T-cell (primary cell): Measurements from ENCODE around the gene KCNE4. TPM values are rescaled to one million over a fixed set of nuclear protein-coding genes. Genes with fewer than 3 reads are reported as not detected.

Source experiments
- ATAC-seq, 4 experiments: fragments of 200-7000 bp in 3 of 4; fragments of 150-1000 bp in 1 of 4; cut with Tn5 transposase; replicated peaks in 1 of 4; 1 replicate in 3 of 4; 2 replicates in 1 of 4; pipeline ENCODE4 v1.10.0; 2021; ENCODE audit warnings: moderate library complexity in 3 of 4, mild to moderate bottlenecking in 2 of 4, moderate number of reproducible peaks in 1 of 4
- CTCF ChIA-PET, 2 donors: fragments of 300-600 bp; sonication (Branson Sonifier 250); formaldehyde crosslinking; loops; one replicate each; lab custom pipeline; 2022; ENCODE audit warnings: antibody characterized with exemption in 2 of 2; lab: Charles Lee
- POLR2A ChIA-PET, 2 donors: fragments of 300-600 bp; sonication (Branson Sonifier 250); formaldehyde crosslinking; loops; one replicate each; lab custom pipeline; 2022; ENCODE audit warnings: antibody characterized with exemption in 2 of 2; lab: Charles Lee
- DNase-seq, 35 experiments: peaks; one replicate each; pipeline versions ENCODE4 v3.0.0 to v3.0.0-alpha.2; 2013 to 2023
- H3K27ac ChIP-seq: one replicate; pipeline ENCODE4 v1.5.1; 2013; ENCODE audit warnings: low read length
- H3K27me3 ChIP-seq, 2 experiments: replicated peaks in 1 of 2; 1 replicate in 1 of 2; 2 replicates in 1 of 2; pipeline versions ENCODE4 v1.6.1 to v1.7.0; 2013; ENCODE audit warnings: low read length in 1 of 2, mixed read lengths in 1 of 2; ENCODE audit not compliant: control insufficient read depth in 2 of 2, insufficient read depth in 2 of 2; ENCODE audit errors: extremely low read depth in 1 of 2
- H3K36me3 ChIP-seq, 2 donors: 1 replicate in 1 of 2; 2 replicates in 1 of 2; pipeline versions ENCODE4 v1.6.1 to v1.7.0; 2013; ENCODE audit warnings: low read length in 1 of 2; ENCODE audit not compliant: control insufficient read depth in 2 of 2, insufficient read depth in 1 of 2; ENCODE audit errors: extremely low read depth in 1 of 2
- H3K4me1 ChIP-seq, 2 experiments: 1 replicate in 1 of 2; 2 replicates in 1 of 2; pipeline versions ENCODE4 v1.6.1 to v1.7.0; 2013; ENCODE audit warnings: low read length in 2 of 2, mixed read lengths in 1 of 2; ENCODE audit not compliant: insufficient read depth in 2 of 2, control insufficient read depth in 1 of 2; ENCODE audit errors: extremely low read depth in 1 of 2
- H3K4me3 ChIP-seq, 2 donors: 1 replicate in 1 of 2; 2 replicates in 1 of 2; pipeline versions ENCODE4 v1.5.1 to v1.7.0; 2013; ENCODE audit warnings: mild to moderate bottlenecking in 2 of 2, low read length in 1 of 2, moderate library complexity in 1 of 2; ENCODE audit not compliant: control insufficient read depth in 1 of 2; ENCODE audit errors: extremely low read depth in 1 of 2
- H3K9me3 ChIP-seq: 2 replicates; pipeline ENCODE4 v1.7.0; 2013
- H3K27ac Mint-ChIP-seq, 2 donors: one replicate each; pipeline ENCODE4 v1.8.0; 2020 to 2021; ENCODE audit warnings: mild to moderate bottlenecking in 2 of 2, mixed read lengths in 2 of 2
- H3K27me3 Mint-ChIP-seq, 2 donors: one replicate each; pipeline ENCODE4 v1.8.0; 2021 to 2022; ENCODE audit warnings: mixed read lengths in 2 of 2
- H3K36me3 Mint-ChIP-seq: one replicate; pipeline ENCODE4 v1.8.0; 2021; ENCODE audit warnings: mixed read lengths
- H3K4me1 Mint-ChIP-seq, 3 donors: one replicate each; pipeline ENCODE4 v1.8.0; 2020 to 2022; ENCODE audit warnings: mixed read lengths in 3 of 3, mild to moderate bottlenecking in 1 of 3
- H3K4me3 Mint-ChIP-seq, 3 donors: one replicate each; pipeline ENCODE4 v1.8.0; 2020 to 2022; ENCODE audit warnings: mild to moderate bottlenecking in 3 of 3, mixed read lengths in 3 of 3, moderate library complexity in 3 of 3
- H3K9me3 Mint-ChIP-seq, 3 donors: one replicate each; pipeline ENCODE4 v1.8.0; 2020 to 2022; ENCODE audit warnings: mixed read lengths in 3 of 3
- WGBS: methylation state at CpG from one replicate; pipeline ENCODE4 v1.1.5; 2013; ENCODE audit warnings: missing lambda C conversion rate; ENCODE audit not compliant: insufficient coverage; 5-methylcytosine and 5-hydroxymethylcytosine counted together
- total RNA-seq, 35 experiments: library from RNA in 6 of 35; stranded (reverse) in 6 of 35; fragments of 120-200 nt in 1 of 35; gene quantifications; one replicate each; pipeline versions ENCODE4 v1.2.1 to v1.2.4 and lab custom pipeline; 2013 to 2026

Gene KCNE4
- total RNA-seq, 5 donors from 2014 or later (not counting 1 experiment from before 2014, with no cell fraction given) = not detected

- H3K27me3 ChIP-seq = no peaks in the 10 kb centered on the region
- WGBS = 93% methylated on average over 2 of the region's 3 CpGs
- H3K9me3 ChIP-seq = no peaks in the 10 kb centered on the region
- DNase-seq (no peak), ATAC-seq (no peak)
- Mint-ChIP-seq H3K36me3 (no peaks in the 10 kb centered on the region), H3K4me1 (no peaks in the 10 kb centered on the region), H3K27ac (no peak overlapping the region), H3K27me3 (peaks cover 20 to 24% of the 10 kb centered on the region in 2 donors), H3K4me3 (no peak overlapping the region), H3K9me3 (no peaks in the 10 kb centered on the region)
- no peaks in the 10 kb centered on the region for H3K4me1 ChIP-seq
- no peak overlapping the region for H3K27ac ChIP-seq
- no peaks in the 10 kb centered on the region for H3K36me3 ChIP-seq
- H3K4me3 ChIP-seq = no peak overlapping the region
- POLR2A ChIA-PET = no interaction called here
- CTCF ChIA-PET = no interaction called here
Measured at GRCh38 chr2:223010641-223011040, 41.3 kb upstream of the KCNE4 start.

GRCh38 chr2:223012291-223012690 lies 39.7 kb upstream of the KCNE4 start:
- Mint-ChIP-seq H3K4me3 (no peak overlapping the region), H3K36me3 (no peaks in the 10 kb centered on the region), H3K9me3 (no peaks in the 10 kb centered on the region), H3K4me1 (no peaks in the 10 kb centered on the region), H3K27ac (no peak overlapping the region), H3K27me3 (peaks cover 20 to 23% of the 10 kb centered on the region in 2 donors)
- ChIA-PET CTCF (no interaction called here), POLR2A (no interaction called here)
- H3K36me3 ChIP-seq = no peaks in the 10 kb centered on the region
- H3K27me3 ChIP-seq = no peaks in the 10 kb centered on the region
- WGBS = 62% methylated on average over 5 of the region's 6 CpGs
- H3K4me3 ChIP-seq = no peak overlapping the region
- ATAC-seq (no peak), DNase-seq (no peak)
- H3K4me1 ChIP-seq = no peaks in the 10 kb centered on the region
- no peaks in the 10 kb centered on the region for H3K9me3 ChIP-seq
- no peak overlapping the region for H3K27ac ChIP-seq

- ChIA-PET CTCF (no interaction called here), POLR2A (interaction anchor here in 1 of 2 donors (0.6 kb wide), 1 partner anchor 423 kb away, joined by 11 read pairs; no protein-coding TSS in a partner anchor)
- H3K27ac Mint-ChIP-seq = no peak overlapping the region
- WGBS = 40% methylated on average over 1 of the region's 3 CpGs
- DNase-seq (no peak), ATAC-seq (no peak)
- peaks cover 2 to 15% (median 4%) of the 10 kb centered on the region in 3 donors for H3K9me3 Mint-ChIP-seq
- H3K27ac ChIP-seq = no peak overlapping the region
- H3K27me3 ChIP-seq = no peaks in the 10 kb centered on the region
- H3K4me1 ChIP-seq = no peaks in the 10 kb centered on the region
- no peaks in the 10 kb centered on the region for H3K9me3 ChIP-seq
- no peaks in the 10 kb centered on the region for H3K36me3 ChIP-seq
- H3K4me3 ChIP-seq = no peak overlapping the region
- no peak overlapping the region for H3K4me3 Mint-ChIP-seq
- H3K27me3 Mint-ChIP-seq = peaks cover 0 to 2% of the 10 kb centered on the region in 2 donors
- H3K4me1 Mint-ChIP-seq = no peaks in the 10 kb centered on the region
- no peaks in the 10 kb centered on the region for H3K36me3 Mint-ChIP-seq
Measured at GRCh38 chr2:223019390-223019930, 32.5 kb upstream of the KCNE4 start.

GRCh38 chr2:223019987-223020717 lies 31.8 kb upstream of the KCNE4 start:
- no peaks in the 10 kb centered on the region for H3K9me3 ChIP-seq
- ChIA-PET POLR2A (interaction anchor here in 1 of 2 donors (0.6 kb wide), 1 partner anchor 422 kb away, joined by 11 read pairs; no protein-coding TSS in a partner anchor), CTCF (no interaction called here)
- Mint-ChIP-seq H3K4me3 (no peak overlapping the region), H3K27ac (no peak overlapping the region), H3K4me1 (no peaks in the 10 kb centered on the region), H3K36me3 (no peaks in the 10 kb centered on the region), H3K27me3 (no peaks in the 10 kb centered on the region), H3K9me3 (peaks cover 2 to 15% (median 4%) of the 10 kb centered on the region in 3 donors)
- H3K36me3 ChIP-seq = no peaks in the 10 kb centered on the region
- no peaks in the 10 kb centered on the region for H3K27me3 ChIP-seq
- WGBS = 82% methylated on average over 5 of the region's 7 CpGs
- no peak overlapping the region for H3K27ac ChIP-seq
- ATAC-seq (no peak), DNase-seq (no peak)
- H3K4me3 ChIP-seq = no peak overlapping the region
- H3K4me1 ChIP-seq = no peaks in the 10 kb centered on the region

GRCh38 chr2:223020971-223021675 lies 30.9 kb upstream of the KCNE4 start:
- no peak overlapping the region for H3K4me3 ChIP-seq
- Mint-ChIP-seq H3K27me3 (no peaks in the 10 kb centered on the region), H3K4me3 (no peak overlapping the region), H3K9me3 (peaks cover 2 to 15% (median 4%) of the 10 kb centered on the region in 3 donors), H3K27ac (no peak overlapping the region), H3K4me1 (no peaks in the 10 kb centered on the region), H3K36me3 (no peaks in the 10 kb centered on the region)
- H3K4me1 ChIP-seq = no peaks in the 10 kb centered on the region
- ChIA-PET CTCF (no interaction called here), POLR2A (no interaction called here)
- no peaks in the 10 kb centered on the region for H3K9me3 ChIP-seq
- WGBS = 90% methylated on average over 2 of the region's 7 CpGs
- H3K36me3 ChIP-seq = no peaks in the 10 kb centered on the region
- no peak for DNase-seq
- H3K27me3 ChIP-seq = no peaks in the 10 kb centered on the region
- no peak for ATAC-seq
- no peak overlapping the region for H3K27ac ChIP-seq

GRCh38 chr2:223026357-223027110 lies 25.5 kb upstream of the KCNE4 start:
- H3K36me3 Mint-ChIP-seq = no peaks in the 10 kb centered on the region
- H3K4me3 Mint-ChIP-seq = no peak overlapping the region
- ChIA-PET CTCF (no interaction called here), POLR2A (interaction anchor here in 1 of 2 donors (0.6 kb wide), 1 partner anchor 9 kb away, joined by 5 read pairs; no protein-coding TSS in a partner anchor)
- no peaks in the 10 kb centered on the region for H3K27me3 Mint-ChIP-seq
- H3K4me3 ChIP-seq = no peak overlapping the region
- peaks cover 0 to 3% (median 0%) of the 10 kb centered on the region in 3 donors for H3K9me3 Mint-ChIP-seq
- no peaks in the 10 kb centered on the region for H3K9me3 ChIP-seq
- DNase-seq = no peak
- H3K4me1 ChIP-seq = no peaks in the 10 kb centered on the region
- no peak for ATAC-seq
- no peaks in the 10 kb centered on the region for H3K27me3 ChIP-seq
- H3K27ac ChIP-seq = no peak overlapping the region
- no peaks in the 10 kb centered on the region for H3K4me1 Mint-ChIP-seq
- WGBS = 83% methylated on average over 1 of the region's 5 CpGs
- H3K27ac Mint-ChIP-seq = no peak overlapping the region
- no peaks in the 10 kb centered on the region for H3K36me3 ChIP-seq
